Astrocyte of the cerebellum (primary cell): ENCODE results near the gene GBGT1.

Experiments used
- DNase-seq: peaks from one replicate; pipeline ENCODE4 v3.0.0-alpha.2; 2011; ENCODE audit warnings: low read depth
- H3K4me3 ChIP-seq: 2 replicates; pipeline ENCODE4 v1.5.1; 2011; ENCODE audit warnings: mild to moderate bottlenecking, low read depth, low read length, moderate library complexity
- CTCF ChIP-seq: IDR thresholded peaks from 2 replicates; pipeline ENCODE4 v1.5.1; 2012; ENCODE audit warnings: low read length, low read depth, moderate library complexity, mild to moderate bottlenecking; ENCODE audit errors: missing control alignments
- in situ Hi-C: cut with HindIII; loops from 2 replicates; pipeline ENCODE4 v1.10.0; 2017; ENCODE audit warnings: low sequenced_read_pairs

GBGT1 gene

GRCh38 chr9:133139246-133140173 lies 24.2 kb downstream of the GBGT1 start:
- in situ Hi-C loops = no loop called here
- TF ChIP-seq CTCF = no peak

GRCh38 chr9:133137451-133138231 lies 26.1 kb downstream of the GBGT1 start:
- in situ Hi-C loops = no loop called here
- TF ChIP-seq CTCF = no peak
- DNase-seq = no peak
- no peak overlapping the region for H3K4me3 ChIP-seq

More at GRCh38 chr9:133139246-133140173, 24.2 kb downstream of the GBGT1 start:
- no peak overlapping the region for H3K4me3 ChIP-seq
- DNase-seq = no peak

GRCh38 chr9:133135146-133135745 lies 28.5 kb downstream of the GBGT1 start:
- in situ Hi-C loops = no loop called here
- TF ChIP-seq CTCF = no peak
- peak; percentile 84 for DNase-seq
- H3K4me3 ChIP-seq = no peak overlapping the region

- no peak overlapping the region for H3K4me3 ChIP-seq
- no peak for DNase-seq
- in situ Hi-C loops = no loop called here
- TF ChIP-seq CTCF = no peak
Measured at GRCh38 chr9:133134388-133135145, 29.1 kb downstream of the GBGT1 start.

DNA sequence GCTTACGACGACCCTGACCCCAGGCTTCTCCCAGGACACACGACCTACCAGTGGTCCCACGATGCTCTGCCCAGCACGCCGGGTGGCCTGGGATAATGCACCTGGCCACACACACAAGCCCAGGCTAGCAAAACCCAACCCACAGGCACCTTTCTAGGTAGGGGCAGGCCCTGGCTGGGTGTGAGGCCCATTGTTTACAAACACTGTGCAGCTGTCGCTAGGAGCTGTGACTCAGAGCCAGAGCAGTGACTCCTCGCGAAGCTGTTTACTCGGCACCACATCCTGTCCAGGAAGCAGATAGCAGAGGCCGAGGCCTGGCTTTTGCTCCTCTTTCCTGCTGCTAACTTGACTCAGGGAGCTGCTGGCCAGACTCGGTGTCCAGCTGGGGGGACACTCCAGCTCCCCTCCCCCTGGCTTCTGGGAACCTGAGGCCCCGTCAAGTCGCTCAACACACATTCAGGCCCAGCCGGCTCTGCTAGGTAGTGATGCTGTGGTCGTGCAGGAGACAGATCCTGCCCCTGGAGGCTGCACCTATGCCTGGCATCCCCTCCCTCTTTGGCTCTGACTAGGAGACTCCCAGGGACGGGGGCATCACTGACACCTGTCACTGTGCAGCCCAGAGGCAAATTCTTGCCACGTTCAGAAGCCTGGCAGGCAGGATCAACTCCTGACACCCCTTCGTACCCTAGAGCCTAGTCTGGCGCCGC lies 29.9 kb downstream of the GBGT1 start:
- DNase-seq = peak; percentile 76
- in situ Hi-C loops = no loop called here
- H3K4me3 ChIP-seq = no peak overlapping the region
- TF ChIP-seq CTCF = no peak
